Measurements from ENCODE around the gene HAUS7.
A peak's percentile ranks its signal among the peaks of the same experiment; 100 is the strongest.

The HAUS7 gene

GRCh38 chrX:153444333-153445011 is 25.9 kb downstream of the HAUS7 start:
- Histone ChIP-seq H3K27me3 (replicated peaks; ENCODE audit: control insufficient read depth, insufficient read depth, low read length) (peaks cover 26% of the 10 kb centered on the region), H3K9ac (ENCODE audit: low read length) (no peak overlapping the region), H3K4me1 (ENCODE audit: control insufficient read depth, insufficient read depth, low read length) (no peaks in the 10 kb centered on the region), H3K9me3 (ENCODE audit: control insufficient read depth, low read length) (no peaks in the 10 kb centered on the region), H3K36me3 (ENCODE audit: control insufficient read depth, insufficient read depth, low read length, severe bottlenecking) (no peaks in the 10 kb centered on the region), H3K4me3 (ENCODE audit: low read length) (no peak overlapping the region)
- no peak for DNase-seq (ENCODE audit: low read depth)

- H3K4me1 ChIP-seq (ENCODE audit: control insufficient read depth, insufficient read depth, low read length), result no peaks in the 10 kb centered on the region
- no peak overlapping the region for H3K9ac ChIP-seq (ENCODE audit: low read length)
- no peaks in the 10 kb centered on the region for H3K9me3 ChIP-seq (ENCODE audit: control insufficient read depth, low read length)
- H3K36me3 ChIP-seq (ENCODE audit: control insufficient read depth, insufficient read depth, low read length, severe bottlenecking), result no peaks in the 10 kb centered on the region
- no peak overlapping the region for H3K4me3 ChIP-seq (ENCODE audit: low read length)
- no peak for DNase-seq (ENCODE audit: low read depth)
- peaks cover 26% of the 10 kb centered on the region for H3K27me3 ChIP-seq (replicated peaks; ENCODE audit: control insufficient read depth, insufficient read depth, low read length)
Observed at GRCh38 chrX:153443476-153444332, 26.7 kb downstream of the HAUS7 start.

- H3K4me3 ChIP-seq (ENCODE audit: low read length), result no peak overlapping the region
- no peak overlapping the region for H3K9ac ChIP-seq (ENCODE audit: low read length)
- H3K4me1 ChIP-seq (ENCODE audit: control insufficient read depth, insufficient read depth, low read length), result no peaks in the 10 kb centered on the region
- DNase-seq (ENCODE audit: low read depth), result no peak
- H3K36me3 ChIP-seq (ENCODE audit: control insufficient read depth, insufficient read depth, low read length, severe bottlenecking), result no peaks in the 10 kb centered on the region
- no peaks in the 10 kb centered on the region for H3K9me3 ChIP-seq (ENCODE audit: control insufficient read depth, low read length)
- H3K27me3 ChIP-seq (replicated peaks; ENCODE audit: control insufficient read depth, insufficient read depth, low read length), result peaks cover 26% of the 10 kb centered on the region
Observed at GRCh38 chrX:153442463-153442862, 27.9 kb downstream of the HAUS7 start.

- Histone ChIP-seq H3K4me1 (ENCODE audit: control insufficient read depth, insufficient read depth, low read length) (no peaks in the 10 kb centered on the region), H3K4me3 (ENCODE audit: low read length) (no peak overlapping the region), H3K36me3 (ENCODE audit: control insufficient read depth, insufficient read depth, low read length, severe bottlenecking) (no peaks in the 10 kb centered on the region), H3K9ac (ENCODE audit: low read length) (no peak overlapping the region), H3K27me3 (replicated peaks; ENCODE audit: control insufficient read depth, insufficient read depth, low read length) (peaks cover 29% of the 10 kb centered on the region), H3K9me3 (ENCODE audit: control insufficient read depth, low read length) (no peaks in the 10 kb centered on the region)
- no peak for DNase-seq (ENCODE audit: low read depth)
Observed at GRCh38 chrX:153441981-153442380, 28.4 kb downstream of the HAUS7 start.

- Histone ChIP-seq H3K27me3 (replicated peaks; ENCODE audit: control insufficient read depth, insufficient read depth, low read length) (peaks cover 36% of the 10 kb centered on the region), H3K9me3 (ENCODE audit: control insufficient read depth, low read length) (no peaks in the 10 kb centered on the region), H3K9ac (ENCODE audit: low read length) (no peak overlapping the region), H3K4me1 (ENCODE audit: control insufficient read depth, insufficient read depth, low read length) (no peaks in the 10 kb centered on the region), H3K36me3 (ENCODE audit: control insufficient read depth, insufficient read depth, low read length, severe bottlenecking) (no peaks in the 10 kb centered on the region), H3K4me3 (ENCODE audit: low read length) (no peak overlapping the region)
- DNase-seq (ENCODE audit: low read depth), result no peak
Observed at GRCh38 chrX:153441296-153441695, 29.1 kb downstream of the HAUS7 start.

- no peak overlapping the region for H3K4me3 ChIP-seq (ENCODE audit: low read length)
- no peaks in the 10 kb centered on the region for H3K9me3 ChIP-seq (ENCODE audit: control insufficient read depth, low read length)
- no peaks in the 10 kb centered on the region for H3K36me3 ChIP-seq (ENCODE audit: control insufficient read depth, insufficient read depth, low read length, severe bottlenecking)
- peaks cover 42% of the 10 kb centered on the region for H3K27me3 ChIP-seq (replicated peaks; ENCODE audit: control insufficient read depth, insufficient read depth, low read length)
- DNase-seq (ENCODE audit: low read depth), result no peak
- no peak overlapping the region for H3K9ac ChIP-seq (ENCODE audit: low read length)
- H3K4me1 ChIP-seq (ENCODE audit: control insufficient read depth, insufficient read depth, low read length), result no peaks in the 10 kb centered on the region
Observed at GRCh38 chrX:153440556-153441135, 29.7 kb downstream of the HAUS7 start.

- H3K36me3 ChIP-seq (ENCODE audit: control insufficient read depth, insufficient read depth, low read length, severe bottlenecking), result no peaks in the 10 kb centered on the region
- no peak for DNase-seq (ENCODE audit: low read depth)
- no peaks in the 10 kb centered on the region for H3K9me3 ChIP-seq (ENCODE audit: control insufficient read depth, low read length)
- no peaks in the 10 kb centered on the region for H3K4me1 ChIP-seq (ENCODE audit: control insufficient read depth, insufficient read depth, low read length)
- H3K9ac ChIP-seq (ENCODE audit: low read length), result no peak overlapping the region
- no peak overlapping the region for H3K4me3 ChIP-seq (ENCODE audit: low read length)
- H3K27me3 ChIP-seq (replicated peaks; ENCODE audit: control insufficient read depth, insufficient read depth, low read length), result peaks cover 46% of the 10 kb centered on the region
Observed at GRCh38 chrX:153439977-153440376, 30.4 kb downstream of the HAUS7 start.

- no peak overlapping the region for H3K9ac ChIP-seq (ENCODE audit: low read length)
- DNase-seq (ENCODE audit: low read depth), result peak; percentile 30
- H3K36me3 ChIP-seq (ENCODE audit: control insufficient read depth, insufficient read depth, low read length, severe bottlenecking), result no peaks in the 10 kb centered on the region
- H3K27me3 ChIP-seq (replicated peaks; ENCODE audit: control insufficient read depth, insufficient read depth, low read length), result peaks cover 55% of the 10 kb centered on the region
- H3K9me3 ChIP-seq (ENCODE audit: control insufficient read depth, low read length), result no peaks in the 10 kb centered on the region
- H3K4me1 ChIP-seq (ENCODE audit: control insufficient read depth, insufficient read depth, low read length), result no peaks in the 10 kb centered on the region
- no peak overlapping the region for H3K4me3 ChIP-seq (ENCODE audit: low read length)
Observed at GRCh38 chrX:153438532-153438931, 31.8 kb downstream of the HAUS7 start.

GRCh38 chrX:153435845-153436244 is 34.5 kb downstream of the HAUS7 start:
- Histone ChIP-seq H3K4me1 (ENCODE audit: control insufficient read depth, insufficient read depth, low read length) (no peaks in the 10 kb centered on the region), H3K4me3 (ENCODE audit: low read length) (no peak overlapping the region), H3K27me3 (replicated peaks; ENCODE audit: control insufficient read depth, insufficient read depth, low read length) (peaks cover 58% of the 10 kb centered on the region), H3K9ac (ENCODE audit: low read length) (no peak overlapping the region), H3K36me3 (ENCODE audit: control insufficient read depth, insufficient read depth, low read length, severe bottlenecking) (no peaks in the 10 kb centered on the region), H3K9me3 (ENCODE audit: control insufficient read depth, low read length) (peaks cover 7% of the 10 kb centered on the region)
- no peak for DNase-seq (ENCODE audit: low read depth)

- Histone ChIP-seq H3K27me3 (replicated peaks; ENCODE audit: control insufficient read depth, insufficient read depth, low read length) (peaks cover 52% of the 10 kb centered on the region), H3K4me3 (ENCODE audit: low read length) (no peak overlapping the region), H3K9ac (ENCODE audit: low read length) (no peak overlapping the region), H3K36me3 (ENCODE audit: control insufficient read depth, insufficient read depth, low read length, severe bottlenecking) (no peaks in the 10 kb centered on the region), H3K4me1 (ENCODE audit: control insufficient read depth, insufficient read depth, low read length) (no peaks in the 10 kb centered on the region), H3K9me3 (ENCODE audit: control insufficient read depth, low read length) (peaks cover 11% of the 10 kb centered on the region)
- DNase-seq (ENCODE audit: low read depth), result no peak
Observed at GRCh38 chrX:153434801-153435200, 35.6 kb downstream of the HAUS7 start.

GRCh38 chrX:153433781-153434285 is 36.5 kb downstream of the HAUS7 start:
- DNase-seq (ENCODE audit: low read depth), result no peak
- no peak overlapping the region for H3K9ac ChIP-seq (ENCODE audit: low read length)
- H3K4me1 ChIP-seq (ENCODE audit: control insufficient read depth, insufficient read depth, low read length), result no peaks in the 10 kb centered on the region
- H3K36me3 ChIP-seq (ENCODE audit: control insufficient read depth, insufficient read depth, low read length, severe bottlenecking), result no peaks in the 10 kb centered on the region
- H3K9me3 ChIP-seq (ENCODE audit: control insufficient read depth, low read length), result peaks cover 11% of the 10 kb centered on the region
- H3K4me3 ChIP-seq (ENCODE audit: low read length), result no peak overlapping the region
- peaks cover 56% of the 10 kb centered on the region for H3K27me3 ChIP-seq (replicated peaks; ENCODE audit: control insufficient read depth, insufficient read depth, low read length)

Measured in adipocyte (in vitro differentiated cells).